GM23338 (cell line): Measurements from ENCODE around the gene EDAR. TPM values are rescaled to one million over a fixed set of nuclear protein-coding genes. Genes with fewer than 3 reads are reported as not detected.

ENCODE experiments used
- ATAC-seq: fragments of 200-7000 bp; cut with Tn5 transposase; 3 replicates; pipeline ENCODE4 v1.9.1; 2020
- DNase-seq: peaks from one replicate; pipeline ENCODE4 v3.0.0-alpha.2; 2015; ENCODE audit warnings: low spot score
- H2AFZ ChIP-seq: fragments of 200-600 bp; sonication (generic); 2 replicates; pipeline ENCODE4 v1.8.0; 2016; ENCODE audit warnings: antibody characterized with exemption, mild to moderate bottlenecking, moderate library complexity
- H3F3A ChIP-seq: fragments of 200-600 bp; sonication (generic); replicated peaks from 2 replicates; pipeline ENCODE4 v1.8.0; 2017; ENCODE audit warnings: antibody characterized with exemption, mixed run types, low read depth
- H3K27ac ChIP-seq: fragments of 200-600 bp; sonication (generic); 2 replicates; pipeline ENCODE4 v1.6.1; 2016; ENCODE audit warnings: low read depth
- H3K27me3 ChIP-seq: fragments of 200-600 bp; sonication (generic); 2 replicates; pipeline ENCODE4 v1.8.0; 2016; ENCODE audit warnings: mild to moderate bottlenecking, mixed run types, moderate library complexity; ENCODE audit not compliant: insufficient read depth
- H3K36me3 ChIP-seq: fragments of 200-600 bp; sonication (generic); 2 replicates; pipeline ENCODE4 v1.8.0; 2016; ENCODE audit warnings: mild to moderate bottlenecking; ENCODE audit not compliant: insufficient read depth
- H3K4me1 ChIP-seq: fragments of 200-600 bp; sonication (generic); 2 replicates; pipeline ENCODE4 v1.8.0; 2016; ENCODE audit warnings: mild to moderate bottlenecking, moderate library complexity; ENCODE audit not compliant: insufficient read depth
- H3K4me2 ChIP-seq: fragments of 200-600 bp; sonication (generic); 2 replicates; pipeline ENCODE4 v1.7.1; 2017; ENCODE audit warnings: mixed run types
- H3K4me3 ChIP-seq: fragments of 200-600 bp; sonication (generic); 2 replicates; pipeline ENCODE4 v1.6.1; 2016; ENCODE audit warnings: mixed run types
- H3K79me2 ChIP-seq: fragments of 200-600 bp; sonication (generic); replicated peaks from 2 replicates; pipeline ENCODE4 v1.8.0; 2017; ENCODE audit warnings: mild to moderate bottlenecking; ENCODE audit not compliant: insufficient read depth
- H3K9me2 ChIP-seq: fragments of 200-600 bp; sonication (generic); 2 replicates; pipeline ENCODE4 v1.8.0; 2017; ENCODE audit not compliant: insufficient read depth
- H4K20me1 ChIP-seq: fragments of 200-600 bp; sonication (generic); replicated peaks from 2 replicates; pipeline ENCODE4 v1.8.0; 2017; ENCODE audit warnings: mild to moderate bottlenecking; ENCODE audit not compliant: insufficient read depth
- H3K27ac Mint-ChIP-seq: 2 replicates; pipeline ENCODE4 v1.8.0; 2020; ENCODE audit warnings: inconsistent platforms, mild to moderate bottlenecking, moderate library complexity, mixed read lengths
- H3K27me3 Mint-ChIP-seq: 3 replicates; pipeline ENCODE4 v1.8.0; 2022; ENCODE audit warnings: low read depth, mild to moderate bottlenecking, moderate library complexity, mixed read lengths, inconsistent platforms; ENCODE audit not compliant: insufficient read depth, poor library complexity
- H3K36me3 Mint-ChIP-seq: 3 replicates; pipeline ENCODE4 v1.8.0; 2021; ENCODE audit warnings: low read depth, mild to moderate bottlenecking, inconsistent platforms, moderate library complexity, mixed read lengths
- H3K4me1 Mint-ChIP-seq: 3 replicates; pipeline ENCODE4 v1.8.0; 2020; ENCODE audit warnings: mild to moderate bottlenecking, inconsistent platforms, mixed read lengths
- H3K4me3 Mint-ChIP-seq: 3 replicates; pipeline ENCODE4 v1.8.0; 2021; ENCODE audit warnings: moderate library complexity, mild to moderate bottlenecking, inconsistent platforms, mixed read lengths
- H3K9me3 Mint-ChIP-seq: 3 replicates; pipeline ENCODE4 v1.8.0; 2020; ENCODE audit warnings: moderate library complexity, mild to moderate bottlenecking, inconsistent platforms, mixed read lengths
- CREB1 ChIP-seq: fragments of 250-450 bp; sonication (Bioruptor Pico); IDR thresholded peaks from 2 replicates; pipeline ENCODE4 v1.5.0; 2020; ENCODE audit warnings: low read depth, mild to moderate bottlenecking, moderate library complexity
- CTCF ChIP-seq, 2 experiments: fragments of 200-600 bp in 1 of 2; sonication (generic) in 1 of 2; conservative IDR thresholded peaks; 2 replicates each; pipeline versions ENCODE4 v1.5.1 to v1.6.1; 2016 to 2017; ENCODE audit warnings: antibody characterized with exemption in 2 of 2, low read depth in 2 of 2, mild to moderate bottlenecking in 2 of 2, moderate library complexity in 1 of 2
- EZH2 ChIP-seq: fragments of 200-600 bp; sonication (generic); IDR thresholded peaks from one replicate; pipeline ENCODE4 v1.8.0; 2017; ENCODE audit warnings: antibody characterized with exemption, mild to moderate bottlenecking, low read depth; ENCODE audit not compliant: unreplicated experiment
- JUNB ChIP-seq: IDR thresholded peaks from one replicate; pipeline ENCODE4 v1.6.1; 2016; ENCODE audit warnings: antibody characterized with exemption; ENCODE audit not compliant: unreplicated experiment
- NANOG ChIP-seq: IDR thresholded peaks from 2 replicates; pipeline ENCODE4 v1.6.1; 2016; ENCODE audit warnings: antibody characterized with exemption, borderline replicate concordance
- REST ChIP-seq: IDR thresholded peaks from one replicate; pipeline ENCODE4 v1.6.1; 2018; ENCODE audit warnings: antibody characterized with exemption; ENCODE audit not compliant: unreplicated experiment
- STAT1 ChIP-seq: IDR thresholded peaks from one replicate; pipeline ENCODE4 v1.6.1; 2016; ENCODE audit warnings: antibody characterized with exemption; ENCODE audit not compliant: unreplicated experiment
- ZNF114 ChIP-seq: fragments of 250-450 bp; sonication (Bioruptor Pico); IDR thresholded peaks from 2 replicates; pipeline ENCODE4 v1.5.0; 2020; ENCODE audit warnings: mild to moderate bottlenecking, moderate library complexity
- ZNF331 ChIP-seq: fragments of 250-450 bp; sonication (Bioruptor Pico); IDR thresholded peaks from 2 replicates; pipeline ENCODE4 v1.5.0; 2020; ENCODE audit warnings: low read depth, mild to moderate bottlenecking, moderate library complexity
- ZNF462 ChIP-seq: fragments of 250-450 bp; sonication (Bioruptor Pico); IDR thresholded peaks from 2 replicates; pipeline ENCODE4 v1.5.0; 2020; ENCODE audit warnings: mild to moderate bottlenecking, moderate library complexity
- polyA plus RNA-seq: library from polyadenylated mRNA; unstranded; fragments of >200 nt; fragmentation: Nextera tagmentation; extraction: Ambion mirVana; gene quantifications from 2 replicates; pipeline ENCODE4 v1.2.1, GENCODE V29; 2016
- total RNA-seq: library from RNA; depleted of rRNA; stranded (reverse); fragments of >200 nt; shearing (Covaris generic); gene quantifications from 2 replicates; pipeline ENCODE4 v1.2.3, GENCODE V29; 2014

Gene EDAR
- total and polyA plus RNA-seq, 2 experiments from 2014 or later, result not detected

GRCh38 chr2:108855194-108855593 is 133.8 kb downstream of the EDAR start:
- Mint-ChIP-seq H3K36me3 (peaks cover 33% of the 10 kb centered on the region), H3K9me3 (no peaks in the 10 kb centered on the region), H3K4me3 (no peak overlapping the region), H3K4me1 (no peaks in the 10 kb centered on the region), H3K27me3 (no peaks in the 10 kb centered on the region), H3K27ac (no peak overlapping the region)
- TF ChIP-seq EZH2, result no peak
- peak in 1 of 2 experiments; percentile 35; a peak in 1 of 4 replicates for TF ChIP-seq CTCF (conservative IDR thresholded peaks at IDR 0.05; ENCODE audit: low read depth in 2 of 2)
- Histone ChIP-seq H3K79me2 (peaks cover 3% of the 10 kb centered on the region; the same call in 1 of the 2 replicates), H4K20me1 (no peaks in the 10 kb centered on the region), H3K36me3 (peaks cover 7% of the 10 kb centered on the region), H3K27me3 (no peaks in the 10 kb centered on the region), H3K4me1 (no peaks in the 10 kb centered on the region), H3K27ac (no peak overlapping the region), H2AFZ (no peak overlapping the region), H3K9me2 (no peaks in the 10 kb centered on the region), H3F3A (no peaks in the 10 kb centered on the region), H3K4me3 (no peak overlapping the region), H3K4me2 (no peak overlapping the region)
- ATAC-seq, result no peak
- peak; percentile 5 for DNase-seq

GRCh38 chr2:108854484-108854883 is 134.5 kb downstream of the EDAR start:
- H3K4me2 ChIP-seq, result no peak overlapping the region
- no peaks in the 10 kb centered on the region for H3K4me1 ChIP-seq
- ATAC-seq (no peak), DNase-seq (no peak)
- H3K27me3 Mint-ChIP-seq, result no peaks in the 10 kb centered on the region
- no peaks in the 10 kb centered on the region for H3K27me3 ChIP-seq
- no peak overlapping the region for H3K4me3 ChIP-seq
- no peak overlapping the region for H3K27ac Mint-ChIP-seq
- no peaks in the 10 kb centered on the region for H3K79me2 ChIP-seq
- no peaks in the 10 kb centered on the region for H3K9me2 ChIP-seq
- H3K9me3 Mint-ChIP-seq, result no peaks in the 10 kb centered on the region
- H3K36me3 ChIP-seq, result peaks cover 7% of the 10 kb centered on the region
- H3F3A ChIP-seq, result no peaks in the 10 kb centered on the region
- no peak overlapping the region for H2AFZ ChIP-seq
- no peaks in the 10 kb centered on the region for H4K20me1 ChIP-seq
- H3K4me3 Mint-ChIP-seq, result no peak overlapping the region
- H3K27ac ChIP-seq, result no peak overlapping the region
- no peak for TF ChIP-seq ZNF462 (CRISPR knock-in tag)
- no peak for TF ChIP-seq ZNF114
- TF ChIP-seq STAT1, result no peak
- no peak for TF ChIP-seq CREB1
- TF ChIP-seq ZNF331 (CRISPR knock-in tag), result no peak
- TF ChIP-seq REST, result no peak
- no peak for TF ChIP-seq JUNB
- no peak for TF ChIP-seq EZH2
- TF ChIP-seq NANOG, result no peak
- peaks cover 40% of the 10 kb centered on the region for H3K36me3 Mint-ChIP-seq
- no peaks in the 10 kb centered on the region for H3K4me1 Mint-ChIP-seq
